ENCODE data around the gene EGFL6.

EGFL6 gene

GRCh38 chrX:13552892-13553291 lies 16.5 kb upstream of the EGFL6 start:
- no peak for DNase-seq (ENCODE audit: low read depth)
- TF ChIP-seq CTCF (conservative IDR thresholded peaks at IDR 0.05; ENCODE audit: low read length): no peak

GRCh38 chrX:13565511-13565910 lies 3.9 kb upstream of the EGFL6 start:
- no peak overlapping the region for H3K4me3 ChIP-seq (ENCODE audit: low read length)
- DNase-seq (ENCODE audit: low read depth): no peak
- no peak for TF ChIP-seq CTCF (conservative IDR thresholded peaks at IDR 0.05; ENCODE audit: low read length)

More at GRCh38 chrX:13552892-13553291, 16.5 kb upstream of the EGFL6 start:
- H3K4me3 ChIP-seq (ENCODE audit: low read length): no peak overlapping the region

GRCh38 chrX:13570261-13570605 lies 832 bp downstream of the EGFL6 start:
- no peak for DNase-seq (ENCODE audit: low read depth)
- no peak overlapping the region for H3K4me3 ChIP-seq (ENCODE audit: low read length)
- TF ChIP-seq CTCF (conservative IDR thresholded peaks at IDR 0.05; ENCODE audit: low read length): no peak

- no peak for TF ChIP-seq CTCF (conservative IDR thresholded peaks at IDR 0.05; ENCODE audit: low read length)
- no peak for DNase-seq (ENCODE audit: low read depth)
Measured at GRCh38 chrX:13571136-13571535, 1.7 kb downstream of the EGFL6 start.

GRCh38 chrX:13574600-13574999 lies 5.2 kb downstream of the EGFL6 start:
- no peak for DNase-seq (ENCODE audit: low read depth)
- no peak overlapping the region for H3K4me3 ChIP-seq (ENCODE audit: low read length)
- TF ChIP-seq CTCF (conservative IDR thresholded peaks at IDR 0.05; ENCODE audit: low read length): no peak

More at GRCh38 chrX:13571136-13571535, 1.7 kb downstream of the EGFL6 start:
- no peak overlapping the region for H3K4me3 ChIP-seq (ENCODE audit: low read length)

- DNase-seq (ENCODE audit: low read depth): peak; percentile 1
- no peak for TF ChIP-seq CTCF (conservative IDR thresholded peaks at IDR 0.05; ENCODE audit: low read length)
- no peak overlapping the region for H3K4me3 ChIP-seq (ENCODE audit: low read length)
Measured at GRCh38 chrX:13579661-13580060, 10.3 kb downstream of the EGFL6 start.

GRCh38 chrX:13581554-13581953 lies 12.2 kb downstream of the EGFL6 start:
- DNase-seq (ENCODE audit: low read depth): peak; percentile 81
- no peak overlapping the region for H3K4me3 ChIP-seq (ENCODE audit: low read length)

More at GRCh38 chrX:13581554-13581953, 12.2 kb downstream of the EGFL6 start:
- TF ChIP-seq CTCF (conservative IDR thresholded peaks at IDR 0.05; ENCODE audit: low read length): no peak

Data from AG10803 (cell line).